Fibroblast of gingiva (primary cell): ENCODE measurements around the gene NPC1.
"Not testable (repeated sequence)": the region's sequence is repeated elsewhere in the genome, so short reads cannot be mapped to it uniquely, and the experiment has no call there.

Source experiments
- DNase-seq: peaks from one replicate; pipeline ENCODE4 v3.0.0-alpha.2; 2011; ENCODE audit warnings: low read depth

Gene NPC1

DNA sequence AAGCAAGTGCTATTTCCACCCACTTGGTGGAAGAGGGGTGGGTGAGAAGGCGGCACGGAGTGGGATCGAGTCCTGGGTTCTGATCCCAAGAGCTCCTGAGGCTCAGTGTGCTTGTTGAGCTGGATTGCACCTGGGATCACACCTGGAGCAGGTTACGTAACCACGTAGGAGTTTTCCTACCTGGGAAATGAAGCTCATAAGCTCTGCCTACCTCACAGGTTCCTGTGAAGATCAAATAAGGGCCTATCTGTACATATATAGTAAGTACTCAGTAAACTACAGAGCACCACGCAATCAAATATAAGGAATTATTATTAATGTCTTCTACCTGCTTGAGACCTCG, 11.0 kb downstream of the NPC1 start:
- DNase-seq = no peak

DNA sequence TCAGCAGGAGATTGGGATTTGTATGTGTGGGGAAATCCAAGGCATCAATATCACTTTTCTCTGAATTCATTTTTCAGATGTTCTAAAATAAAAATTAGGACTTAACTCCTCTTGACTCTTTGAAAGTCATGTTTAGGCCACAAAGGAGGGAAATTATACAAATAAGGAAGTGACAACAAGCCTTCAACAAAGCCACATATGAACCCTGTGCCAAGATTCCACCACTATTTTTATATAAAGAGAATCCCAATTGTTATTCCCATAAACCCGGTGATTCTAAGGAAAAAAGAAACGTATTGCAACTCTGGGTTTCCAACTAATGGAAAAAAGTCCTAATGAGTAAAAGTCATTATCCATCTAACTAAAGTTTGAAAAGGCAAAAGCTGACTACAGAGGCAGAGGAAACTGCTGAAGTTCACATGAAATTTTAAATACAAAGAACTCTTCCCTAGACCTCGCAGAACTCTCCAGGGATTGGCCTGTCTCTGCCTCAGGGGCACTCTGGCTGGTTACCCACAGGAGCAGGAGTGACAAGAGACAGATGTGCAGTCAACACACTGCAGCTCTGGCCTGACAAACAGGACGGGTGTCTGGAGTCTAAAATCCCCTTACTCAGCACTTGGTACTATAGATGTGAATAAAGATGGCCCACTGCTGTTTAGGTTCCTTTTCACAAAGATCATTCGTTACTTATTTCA, 11.5 kb downstream of the NPC1 start:
- DNase-seq = no peak

DNA sequence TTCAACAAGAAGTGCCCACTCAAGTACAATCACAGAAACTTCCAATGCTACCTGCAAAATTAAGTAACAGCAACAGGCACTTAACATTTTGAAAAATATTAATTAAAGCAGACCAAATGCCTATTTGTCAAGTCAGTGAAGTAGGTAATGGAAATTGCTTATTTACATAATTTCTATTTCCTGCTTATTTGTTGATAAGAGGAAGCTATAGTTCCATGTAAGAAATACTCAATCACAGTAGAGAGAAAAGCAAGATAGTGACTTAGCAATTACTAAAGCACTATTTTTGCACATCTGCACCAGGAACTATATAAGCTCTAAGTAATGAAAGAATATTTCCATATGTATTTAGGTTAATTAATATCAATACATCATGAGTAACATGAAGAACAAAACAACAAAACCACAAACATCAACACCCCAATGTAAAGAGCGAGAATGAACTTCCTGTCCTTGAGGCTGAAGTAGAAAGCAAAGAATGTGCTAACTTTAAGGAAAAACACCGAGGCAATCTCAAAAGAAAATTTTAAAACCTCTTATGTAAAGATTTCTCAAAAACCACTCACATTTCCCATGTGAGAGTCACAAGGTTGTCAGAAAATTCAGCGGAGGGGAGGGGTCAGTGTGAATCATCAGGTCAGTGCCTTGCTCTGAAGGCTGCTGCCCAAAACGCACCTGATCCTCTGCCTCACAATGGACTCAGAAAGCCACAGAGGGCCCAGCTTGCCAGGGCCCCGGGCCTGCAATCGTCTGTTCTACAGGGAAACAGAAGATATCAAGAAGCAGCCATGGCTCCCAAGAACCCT, 12.5 kb downstream of the NPC1 start:
- DNase-seq = peak; percentile 49

DNA sequence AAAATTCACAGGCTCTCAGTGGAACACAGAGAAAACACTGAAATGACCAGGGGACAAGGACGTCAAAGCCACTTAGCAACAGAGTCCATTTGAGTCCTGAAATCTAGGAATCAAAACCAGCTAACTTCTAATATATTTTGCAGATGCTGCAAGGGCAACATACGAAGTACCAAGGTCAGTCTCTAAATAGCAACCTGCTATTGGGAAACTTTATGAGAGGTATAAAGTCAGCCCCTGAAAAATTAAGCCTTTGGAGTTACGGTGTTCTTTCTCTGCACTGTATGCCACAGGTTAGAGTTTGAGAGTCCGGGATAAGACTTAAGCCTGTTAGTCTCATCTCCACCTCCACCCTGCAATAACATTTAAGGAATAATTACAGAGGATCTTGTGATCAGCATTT, 13.3 kb downstream of the NPC1 start:
- no peak for DNase-seq

DNA sequence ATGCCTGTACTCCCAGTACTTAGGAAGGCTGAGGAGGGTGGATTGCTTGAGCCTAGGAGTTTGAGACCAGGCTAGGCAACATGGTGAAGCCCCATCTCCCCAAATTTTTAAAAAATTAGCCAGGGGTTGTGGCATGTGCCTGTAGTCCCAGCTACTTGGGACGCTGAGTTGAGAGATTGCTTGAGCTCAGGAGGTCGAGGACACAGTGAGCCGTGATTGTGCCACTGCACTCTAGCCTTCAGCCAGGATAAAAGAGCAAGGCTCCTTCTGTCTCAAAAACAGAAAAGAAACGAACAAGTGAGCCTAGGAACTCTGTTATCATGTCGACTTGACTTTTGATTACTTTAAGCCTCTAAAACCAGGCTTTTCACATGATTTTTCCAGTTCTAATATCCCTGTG, 13.7 kb downstream of the NPC1 start:
- no peak for DNase-seq

DNA sequence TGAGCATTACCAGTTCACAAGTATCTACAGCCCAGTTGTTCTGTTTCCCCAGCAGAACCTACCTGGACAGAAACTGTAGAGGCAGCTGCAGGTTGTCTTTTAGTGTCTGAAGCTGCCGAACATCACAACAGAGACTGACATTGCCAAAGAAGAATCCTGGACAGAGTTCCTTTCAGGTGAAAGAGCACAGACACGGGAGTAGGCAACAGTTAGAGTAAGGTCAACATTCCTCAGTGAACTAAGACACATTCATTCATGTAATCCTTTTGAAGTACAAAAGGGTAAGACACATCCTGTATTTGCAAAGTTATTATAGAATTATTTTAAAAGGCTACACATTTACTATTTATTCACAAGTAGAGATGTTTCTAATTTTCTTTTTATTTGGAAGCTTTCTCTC, 14.3 kb downstream of the NPC1 start:
- DNase-seq = no peak

DNA sequence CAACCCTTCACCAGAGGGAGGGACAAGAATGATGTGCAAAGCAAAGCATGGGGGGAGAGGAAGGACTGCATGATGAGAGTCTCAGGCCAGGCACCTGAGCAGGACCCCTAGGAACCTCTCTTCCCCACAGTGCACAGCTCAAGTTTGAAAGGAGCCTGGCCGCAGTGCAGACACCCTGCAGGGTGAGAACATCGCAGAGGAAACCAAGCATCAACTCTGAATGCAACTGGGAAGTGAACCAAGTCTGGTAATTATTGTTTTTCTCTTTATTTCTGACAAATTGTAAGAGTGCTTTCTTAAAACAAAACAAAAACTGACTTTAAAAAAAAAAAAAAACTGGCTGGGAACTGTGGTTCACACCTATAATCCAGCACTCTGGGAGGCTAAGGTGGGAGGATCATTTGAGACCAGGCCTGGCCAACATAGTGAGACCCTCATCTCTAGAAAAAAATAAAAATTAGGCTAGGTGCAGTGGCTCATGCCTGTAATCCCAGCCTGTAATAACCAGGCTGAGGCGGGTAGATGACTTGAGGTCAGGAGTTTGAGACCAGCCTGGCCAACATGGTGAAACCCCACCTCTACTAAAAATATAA, 15.3 kb downstream of the NPC1 start:
- no peak for DNase-seq

DNA sequence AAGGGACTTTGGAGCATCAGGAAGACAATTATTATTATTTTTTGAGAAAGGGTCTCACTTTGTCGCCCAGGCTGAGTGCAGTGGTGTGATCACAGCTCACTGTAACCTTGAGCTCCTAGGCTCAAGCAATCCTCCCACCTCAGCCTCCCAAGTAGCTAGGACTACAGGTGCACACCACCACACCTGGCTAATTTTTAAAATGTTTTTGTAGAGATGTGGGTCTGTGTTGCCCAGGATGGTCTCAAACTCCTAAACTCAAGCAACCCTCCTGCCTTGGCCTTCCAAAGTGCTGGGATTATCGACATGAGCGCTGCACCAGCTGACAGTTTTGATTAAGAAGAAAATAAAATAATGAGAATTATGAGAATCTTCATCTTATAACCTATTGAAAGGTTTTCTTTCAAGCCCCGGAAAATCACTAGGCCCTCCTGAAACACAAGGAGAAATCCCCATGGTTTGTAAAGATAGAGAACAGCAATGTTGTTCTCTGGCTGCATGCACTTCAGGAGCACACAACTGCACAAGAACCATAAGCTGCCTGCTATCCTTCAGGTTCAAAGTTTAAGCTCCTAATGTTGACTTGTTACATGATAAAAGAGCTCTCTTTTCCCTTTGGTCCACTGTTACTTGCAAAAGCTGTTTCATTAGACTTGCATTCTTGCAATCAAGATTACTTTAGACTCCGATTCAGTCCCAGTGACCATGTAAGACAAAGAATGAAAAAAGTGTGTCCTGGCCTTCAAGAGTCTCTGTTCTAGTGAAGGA, 16.8 kb downstream of the NPC1 start:
- no peak for DNase-seq

DNA sequence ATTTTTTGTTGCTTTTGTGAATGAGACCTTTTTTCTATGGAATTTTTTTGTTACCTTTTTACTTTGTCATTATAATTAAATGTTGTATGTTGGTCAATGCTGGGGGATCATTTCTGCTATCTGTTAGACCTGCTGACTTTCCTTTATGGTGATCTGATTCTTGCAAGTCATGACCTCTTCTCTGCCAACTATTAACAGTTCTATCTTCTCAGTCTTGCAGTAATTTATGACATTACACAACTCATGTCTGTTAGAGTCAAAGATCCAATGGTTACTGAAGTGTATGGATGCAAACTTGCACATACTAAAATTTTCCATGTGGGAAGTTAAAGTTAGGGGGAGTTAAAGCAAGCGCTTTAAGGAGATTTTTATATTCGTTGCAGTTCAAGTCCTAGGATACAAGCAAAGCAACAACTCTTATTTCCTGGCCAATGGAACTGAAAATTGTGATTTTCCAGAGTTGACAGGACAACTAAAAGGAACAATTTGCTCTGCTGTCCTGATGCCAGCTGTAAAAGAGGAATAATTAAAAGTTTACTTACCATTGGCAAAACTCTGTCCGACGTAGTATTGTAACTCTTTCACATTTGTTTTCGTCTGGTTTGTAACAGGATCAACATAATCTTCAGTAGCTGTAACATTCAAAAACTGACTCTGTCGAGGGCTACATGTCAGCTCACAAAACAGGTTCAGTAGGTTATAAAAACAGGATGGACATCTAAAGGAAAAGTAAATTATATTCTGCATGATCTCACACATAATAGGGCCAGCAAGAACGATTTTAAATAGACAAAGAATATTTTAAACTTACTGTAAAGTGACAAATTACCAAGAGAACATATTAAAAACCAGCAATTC, 17.8 kb downstream of the NPC1 start:
- no peak for DNase-seq

DNA sequence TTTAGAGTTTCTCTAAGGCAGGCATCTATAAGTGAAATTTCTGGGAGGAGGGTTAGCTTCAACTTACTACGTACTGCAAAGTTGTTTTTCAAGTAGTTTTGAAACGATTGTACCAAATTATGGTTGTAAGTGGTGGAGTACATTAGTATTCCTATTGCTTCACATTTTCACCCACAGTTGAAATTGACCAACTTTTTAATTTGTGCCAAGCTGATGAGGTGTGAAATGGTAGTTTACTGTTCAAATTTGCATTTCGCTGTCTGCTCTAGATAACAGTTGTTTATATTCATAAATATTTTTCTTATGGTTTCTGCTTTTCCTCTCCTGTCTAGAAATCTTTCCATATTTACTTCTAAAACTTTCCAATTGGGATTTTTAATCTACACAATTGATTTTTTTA, 18.6 kb downstream of the NPC1 start:
- no peak for DNase-seq

DNA sequence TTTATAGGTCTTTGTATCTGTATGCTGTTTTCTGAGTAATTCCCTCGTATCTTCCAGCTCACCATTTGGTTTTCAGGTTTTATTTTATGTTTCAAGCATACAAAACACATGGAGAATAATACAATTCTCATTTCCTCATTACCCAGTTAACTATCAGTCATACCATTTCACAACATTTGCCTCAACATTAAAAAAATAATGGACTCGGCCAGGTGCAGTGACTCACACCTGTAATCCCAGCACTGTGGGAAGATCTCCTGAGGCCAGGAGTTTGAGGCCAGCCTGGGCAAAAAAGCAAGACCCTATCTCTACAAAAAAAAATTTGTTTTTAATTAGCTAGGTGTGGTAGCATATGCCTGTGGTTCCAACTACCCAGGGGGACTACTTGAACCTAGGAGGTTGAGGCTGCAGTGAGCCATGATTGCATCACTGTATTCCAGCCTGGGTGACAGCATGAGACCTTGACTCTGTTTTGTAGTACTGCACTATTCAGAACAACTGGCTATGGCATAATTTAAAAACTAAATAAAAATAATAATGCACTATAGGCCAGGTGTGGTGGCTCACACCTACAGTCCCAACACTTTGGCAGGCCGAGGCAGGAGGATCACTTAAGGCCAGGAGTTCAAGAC, 20.3 kb downstream of the NPC1 start:
- no peak for DNase-seq

DNA sequence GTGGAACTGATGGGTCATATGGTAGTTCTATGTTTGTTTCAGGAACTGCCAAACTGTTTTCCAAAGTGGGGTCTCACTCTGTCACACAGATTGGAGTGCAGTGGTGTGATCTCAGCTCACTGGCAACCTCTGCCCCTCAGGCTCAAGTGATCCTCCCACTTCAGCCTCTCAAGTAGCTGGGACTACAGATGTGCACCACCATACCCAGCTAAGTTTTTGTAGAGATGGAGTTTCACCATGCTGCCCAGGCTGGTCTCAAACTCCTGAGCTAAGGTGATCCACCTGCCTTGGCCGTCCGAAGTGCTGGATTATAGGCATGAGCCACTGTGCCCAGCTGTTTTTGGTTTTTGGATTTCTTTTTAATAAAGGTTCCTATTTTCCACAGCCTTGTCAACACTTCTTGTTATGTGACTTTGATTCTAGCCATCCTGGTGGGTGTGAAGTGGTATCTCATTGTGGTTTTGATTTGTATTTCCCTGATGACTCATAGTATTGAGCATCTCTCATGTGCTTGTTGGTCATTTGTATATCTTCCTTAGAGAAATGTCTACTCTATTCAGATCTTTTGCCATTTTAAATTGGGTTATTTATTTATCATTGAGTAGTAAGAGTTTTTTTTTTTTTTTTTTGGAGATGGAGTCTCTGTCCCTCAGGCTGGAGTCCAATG, 22.8 kb downstream of the NPC1 start:
- peak; percentile 13 for DNase-seq

DNA sequence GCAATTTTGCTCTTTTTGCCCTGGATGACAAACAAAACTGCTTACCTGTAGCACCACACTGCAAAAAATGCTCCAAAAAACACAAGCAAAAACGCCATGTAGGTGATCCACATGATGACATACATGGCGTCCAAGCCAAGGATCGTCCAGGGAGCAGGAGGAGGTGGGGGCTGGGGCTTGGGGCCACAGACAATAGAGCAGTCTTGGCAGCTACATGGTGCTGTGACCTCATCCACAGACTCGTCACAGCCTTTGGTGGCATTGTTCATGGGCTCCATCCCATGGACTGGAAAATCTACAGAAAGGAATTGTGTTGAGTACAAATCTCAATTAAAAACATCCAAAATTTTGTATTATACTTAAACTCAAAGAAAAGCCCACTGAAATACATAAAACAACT, 26.1 kb downstream of the NPC1 start:
- DNase-seq = no peak

DNA sequence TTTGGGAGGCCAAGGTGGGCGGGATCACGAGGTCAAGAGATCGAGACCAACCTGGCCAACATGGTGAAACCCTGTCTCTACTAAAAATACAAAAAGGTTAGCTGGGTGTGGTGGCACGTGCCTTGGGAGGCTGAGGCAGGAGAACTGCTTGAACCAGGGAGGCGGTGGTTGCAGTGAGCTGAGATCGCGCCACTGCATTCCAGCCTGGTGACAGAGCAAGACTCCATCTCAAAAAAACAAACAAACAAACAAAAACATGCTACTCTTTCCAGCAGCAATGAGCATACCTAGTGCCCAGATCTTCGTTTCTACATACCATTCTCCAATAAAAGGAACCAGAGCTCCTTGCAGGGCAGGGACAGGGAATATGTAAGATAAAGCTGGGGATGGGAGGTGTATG, 28.8 kb downstream of the NPC1 start:
- DNase-seq = not testable (repeated sequence)

DNA sequence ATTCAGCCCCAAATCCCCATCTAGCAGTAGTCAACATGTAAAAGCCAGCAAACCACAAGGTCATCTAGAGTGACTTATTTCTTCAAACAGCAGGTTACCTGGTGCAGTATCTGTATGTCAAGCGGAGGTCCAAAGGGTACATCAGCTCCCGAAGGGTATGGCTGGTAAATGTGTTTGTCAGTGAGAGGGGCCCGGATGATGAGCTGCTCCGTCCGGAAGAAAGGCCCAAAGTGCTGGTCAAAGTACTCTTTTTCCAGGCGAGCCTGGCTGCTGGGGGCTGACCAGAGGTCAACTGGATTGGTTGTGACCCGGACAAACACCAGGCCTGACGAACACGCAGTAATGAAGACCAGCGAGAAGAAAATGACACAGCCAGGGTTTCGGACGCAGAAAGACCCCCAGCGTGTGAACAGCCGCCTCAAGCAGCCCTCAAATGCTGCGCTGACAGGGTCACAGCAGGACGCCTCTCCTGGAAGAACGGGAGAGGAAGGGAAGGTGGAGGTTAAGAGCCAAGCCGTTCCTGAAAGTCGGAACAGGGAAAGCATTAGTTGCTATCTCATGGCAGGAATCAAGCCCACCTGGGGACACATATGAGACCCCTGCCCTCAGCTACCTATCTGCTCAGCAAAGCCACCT, 30.0 kb downstream of the NPC1 start:
- no peak for DNase-seq

DNA sequence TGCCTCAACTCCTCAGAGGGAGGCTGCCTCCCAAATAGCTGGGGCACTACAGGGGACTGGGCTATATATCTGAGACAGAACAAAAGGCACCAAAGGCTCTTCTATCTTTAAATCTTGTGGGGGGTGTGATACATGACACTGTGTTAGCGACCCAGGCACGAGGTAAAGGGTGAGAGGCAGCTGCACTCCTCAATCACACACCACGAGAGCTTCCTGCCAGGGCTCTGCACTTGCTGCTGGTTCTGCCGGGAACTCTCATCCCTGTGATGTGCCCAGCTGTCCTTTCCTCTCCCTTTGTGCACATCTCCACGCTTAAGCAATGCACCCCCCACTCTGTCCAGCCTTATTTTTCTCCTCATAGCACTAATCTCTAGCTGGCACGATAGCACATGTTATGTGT, 32.4 kb downstream of the NPC1 start:
- no peak for DNase-seq

DNA sequence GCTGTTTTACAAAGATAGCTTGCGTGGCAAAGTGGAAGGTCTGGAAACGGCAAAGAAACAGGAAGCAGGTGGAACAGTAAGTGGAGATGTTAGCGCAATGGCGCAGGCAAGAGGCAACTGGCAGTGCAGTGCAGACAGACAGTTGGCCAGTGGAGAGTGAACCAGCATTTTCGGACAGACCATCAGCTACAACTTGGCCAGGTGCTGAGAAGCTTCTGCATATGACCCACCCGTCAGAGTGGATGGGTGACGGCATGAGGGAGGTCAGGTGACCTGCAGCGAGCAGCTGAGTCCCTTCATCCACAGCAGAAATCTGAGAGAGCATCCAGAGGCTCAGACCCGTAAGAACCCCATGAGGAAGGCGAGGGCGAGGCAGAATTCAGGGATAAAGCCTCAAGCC, 33.8 kb downstream of the NPC1 start:
- no peak for DNase-seq

DNA sequence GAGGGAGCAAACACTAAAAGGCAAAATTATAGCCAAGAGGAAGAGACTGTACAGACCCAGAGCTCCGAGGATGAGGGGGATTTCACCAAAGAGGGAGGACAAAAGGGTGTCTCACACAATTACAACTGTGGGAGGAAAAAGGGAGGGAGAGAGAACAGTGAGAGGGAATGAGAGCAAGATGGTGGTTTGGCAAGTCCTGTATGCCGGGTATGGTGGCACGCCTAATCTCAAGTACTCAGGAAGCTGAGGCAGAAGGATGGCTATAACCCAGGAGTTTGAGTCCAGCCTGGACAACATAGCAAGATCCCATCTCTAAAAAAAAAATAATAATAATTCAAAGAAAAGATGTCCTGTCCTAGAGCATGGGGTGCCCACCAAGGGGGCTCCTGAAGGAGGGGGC, 34.3 kb downstream of the NPC1 start:
- no peak for DNase-seq

DNA sequence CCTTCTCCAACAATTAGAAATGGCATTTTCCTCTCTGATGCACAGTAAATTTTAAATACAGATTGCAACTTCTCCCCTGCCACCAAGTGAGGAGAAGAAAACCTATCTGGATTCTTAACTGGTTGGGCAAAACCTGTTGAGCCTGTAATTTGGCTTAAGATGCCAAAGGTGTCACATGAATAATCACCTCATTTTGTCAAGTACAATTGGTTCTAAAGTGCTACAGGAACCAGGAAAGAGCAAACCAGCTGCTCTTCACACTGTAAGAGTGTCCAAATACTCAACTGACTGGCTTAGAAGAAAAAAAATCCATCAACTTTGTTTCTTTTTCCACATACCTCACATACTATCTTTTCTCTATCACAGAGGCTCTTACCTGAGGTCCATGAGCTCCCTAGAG, 35.4 kb downstream of the NPC1 start:
- DNase-seq = no peak

DNA sequence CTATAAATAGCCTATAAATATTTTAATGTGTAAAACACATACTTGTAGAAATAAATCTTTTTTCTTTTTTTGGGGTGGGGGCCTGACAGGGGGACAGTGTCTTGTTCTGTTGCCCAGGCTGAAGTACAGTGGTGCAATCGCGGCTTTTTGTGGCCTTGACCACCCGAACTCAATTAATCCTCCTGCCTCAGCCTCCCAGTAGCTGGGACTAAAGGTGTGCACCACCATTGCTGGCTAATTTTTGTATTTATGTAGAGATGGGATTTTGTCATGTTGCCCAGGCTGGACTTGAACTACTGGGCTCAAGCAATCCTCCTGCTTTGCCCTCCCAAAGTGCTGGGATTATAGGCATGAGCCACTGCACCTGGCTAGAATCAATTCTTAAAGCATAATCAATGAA, 37.6 kb downstream of the NPC1 start:
- no peak for DNase-seq
